ENCODE measurements around the gene HOXA11.

HOXA11 gene

DNA sequence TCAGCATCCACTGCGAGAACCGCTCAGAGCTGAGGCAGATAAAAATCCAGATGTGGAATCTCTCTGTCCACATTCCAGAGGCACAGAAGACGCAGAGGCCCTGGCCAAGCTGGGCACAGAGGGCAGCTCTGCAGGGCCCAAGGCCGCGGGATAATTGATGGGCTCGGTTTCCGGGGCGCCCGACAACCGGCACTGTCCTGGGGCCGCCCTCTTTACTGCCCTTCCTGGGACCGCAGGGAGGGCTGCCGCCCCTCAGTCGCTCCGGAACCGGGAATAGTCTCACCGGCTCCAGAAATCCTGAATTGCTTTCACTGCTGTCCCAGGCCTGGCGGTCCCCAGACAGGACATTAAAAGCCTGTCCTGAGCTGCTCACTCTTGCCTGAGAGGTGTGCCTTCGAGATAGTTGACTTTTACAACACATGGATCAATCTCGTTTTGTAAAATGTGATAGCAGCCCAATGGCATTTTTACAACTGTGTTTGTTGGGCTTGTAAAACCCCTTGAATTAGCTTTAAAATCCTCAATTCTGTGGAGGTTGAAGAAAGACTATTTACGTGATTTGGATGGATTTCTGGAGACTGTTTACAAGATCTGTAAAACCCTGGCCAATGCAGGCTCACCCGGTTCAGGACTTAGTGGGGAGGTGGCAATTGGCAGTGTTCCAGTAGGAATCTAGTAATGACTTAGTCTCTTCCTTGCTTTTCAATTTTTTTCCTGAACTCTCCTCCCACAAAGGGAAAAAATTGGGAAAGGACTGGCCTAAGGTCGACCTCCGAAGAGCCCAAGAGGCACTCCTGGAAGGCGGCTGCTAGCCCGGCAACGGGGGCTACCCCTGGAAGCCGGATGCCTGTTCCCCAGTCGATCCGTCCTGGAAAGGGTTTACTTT, 36.0 kb downstream of the HOXA11 start:
- H3K4me3 ChIP-seq (ENCODE audit: low read depth, low read length), result no peak overlapping the region
- TF ChIP-seq, protein P1, sequence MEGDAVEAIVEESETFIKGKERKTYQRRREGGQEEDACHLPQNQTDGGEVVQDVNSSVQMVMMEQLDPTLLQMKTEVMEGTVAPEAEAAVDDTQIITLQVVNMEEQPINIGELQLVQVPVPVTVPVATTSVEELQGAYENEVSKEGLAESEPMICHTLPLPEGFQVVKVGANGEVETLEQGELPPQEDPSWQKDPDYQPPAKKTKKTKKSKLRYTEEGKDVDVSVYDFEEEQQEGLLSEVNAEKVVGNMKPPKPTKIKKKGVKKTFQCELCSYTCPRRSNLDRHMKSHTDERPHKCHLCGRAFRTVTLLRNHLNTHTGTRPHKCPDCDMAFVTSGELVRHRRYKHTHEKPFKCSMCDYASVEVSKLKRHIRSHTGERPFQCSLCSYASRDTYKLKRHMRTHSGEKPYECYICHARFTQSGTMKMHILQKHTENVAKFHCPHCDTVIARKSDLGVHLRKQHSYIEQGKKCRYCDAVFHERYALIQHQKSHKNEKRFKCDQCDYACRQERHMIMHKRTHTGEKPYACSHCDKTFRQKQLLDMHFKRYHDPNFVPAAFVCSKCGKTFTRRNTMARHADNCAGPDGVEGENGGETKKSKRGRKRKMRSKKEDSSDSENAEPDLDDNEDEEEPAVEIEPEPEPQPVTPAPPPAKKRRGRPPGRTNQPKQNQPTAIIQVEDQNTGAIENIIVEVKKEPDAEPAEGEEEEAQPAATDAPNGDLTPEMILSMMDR (IDR thresholded peaks at IDR 0.05; ENCODE audit: control insufficient read depth, extremely low read depth, insufficient read depth), result no peak
- no peak for DNase-seq (ENCODE audit: low read depth)

DNA sequence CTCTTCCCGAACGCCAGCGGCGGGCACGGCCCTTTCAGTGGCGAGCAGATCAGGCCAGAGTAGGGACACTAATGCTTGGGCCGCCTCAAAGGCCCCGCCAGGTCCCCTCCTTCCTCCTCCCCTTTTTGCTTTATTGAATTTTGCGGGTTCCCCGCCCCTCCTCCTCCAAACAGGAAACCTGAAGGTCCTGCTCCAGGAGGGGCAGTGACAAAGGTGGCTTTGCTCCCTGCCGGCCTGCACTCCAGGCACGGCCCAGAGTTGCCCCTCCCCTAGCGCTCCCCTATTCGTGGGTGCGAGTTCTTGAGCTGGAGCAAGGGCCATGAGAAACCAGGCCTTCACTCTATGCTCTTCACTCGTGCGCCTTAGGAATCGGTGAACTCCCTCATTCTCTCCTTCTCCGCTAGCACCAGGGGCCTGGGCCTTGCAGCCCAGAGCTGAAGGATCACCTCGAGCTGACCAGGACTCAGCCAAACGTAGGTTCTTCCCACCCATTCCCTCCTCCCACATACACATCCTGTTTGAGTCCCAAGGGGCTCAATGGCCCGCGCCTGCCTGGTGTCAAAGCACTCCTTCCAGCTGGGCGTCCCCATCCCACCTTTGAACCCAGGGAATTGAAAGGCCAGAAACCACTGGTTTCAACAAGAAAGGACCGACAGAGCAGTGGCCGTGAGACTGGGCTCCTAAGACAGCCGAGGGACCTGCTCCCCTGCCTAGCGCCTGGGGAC, 36.8 kb downstream of the HOXA11 start:
- TF ChIP-seq, protein P1 (IDR thresholded peaks at IDR 0.05; ENCODE audit: control insufficient read depth, extremely low read depth, insufficient read depth), result no peak
- H3K4me3 ChIP-seq (ENCODE audit: low read depth, low read length), result no peak overlapping the region
- DNase-seq (ENCODE audit: low read depth), result no peak

DNA sequence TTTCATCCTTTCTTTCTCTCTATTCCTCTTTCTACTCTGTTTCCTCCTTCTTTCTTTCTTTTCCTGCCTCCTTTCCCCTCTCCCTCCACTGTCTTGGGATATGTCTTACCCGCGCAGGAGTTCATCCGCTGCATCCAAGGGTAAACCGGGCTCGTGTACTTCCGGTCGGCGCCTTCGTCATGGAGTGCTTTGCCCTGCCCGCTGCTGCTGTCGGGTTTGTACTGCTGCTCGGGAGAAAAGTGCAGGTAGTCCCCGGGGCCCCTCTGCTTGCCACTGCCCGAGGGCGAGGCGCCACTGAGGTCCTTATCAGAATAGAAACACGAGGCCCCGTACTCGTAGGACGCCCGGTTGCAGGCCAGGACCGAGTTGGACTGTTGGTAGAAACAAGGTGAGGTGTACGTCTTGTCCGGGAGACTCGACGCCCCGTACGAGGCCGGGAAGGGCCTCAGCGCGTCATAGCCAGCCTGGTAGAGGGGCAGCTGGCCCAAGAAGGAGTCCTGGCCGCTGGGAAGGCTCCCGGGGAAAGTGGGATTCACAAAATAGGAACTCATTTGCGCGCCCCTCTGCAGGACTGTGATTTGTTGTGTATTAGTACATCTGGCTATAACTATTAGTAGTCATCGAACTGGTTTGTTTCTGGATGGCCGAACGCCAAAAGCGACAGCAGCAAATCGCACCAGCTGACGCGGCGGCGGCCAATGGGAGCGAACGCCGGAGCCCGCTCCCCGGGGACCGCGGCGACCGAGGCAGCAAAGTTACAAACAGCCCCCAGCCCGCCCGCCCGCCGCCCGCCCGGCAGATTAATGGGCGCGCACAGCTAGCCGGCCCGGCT, 37.6 kb downstream of the HOXA11 start, which contains the start of gene HOXA6:
Gene HOXA6 (minus strand): TSS at position 576 of the 832 bp plus-strand sequence. CDS start 25 bp downstream, at position 551.
- TF ChIP-seq, protein P1 (IDR thresholded peaks at IDR 0.05; ENCODE audit: control insufficient read depth, extremely low read depth, insufficient read depth), result no peak
- no peak within 1 kb of the TSS for H3K4me3 ChIP-seq (ENCODE audit: low read depth, low read length)
- no peak for DNase-seq (ENCODE audit: low read depth)

DNA sequence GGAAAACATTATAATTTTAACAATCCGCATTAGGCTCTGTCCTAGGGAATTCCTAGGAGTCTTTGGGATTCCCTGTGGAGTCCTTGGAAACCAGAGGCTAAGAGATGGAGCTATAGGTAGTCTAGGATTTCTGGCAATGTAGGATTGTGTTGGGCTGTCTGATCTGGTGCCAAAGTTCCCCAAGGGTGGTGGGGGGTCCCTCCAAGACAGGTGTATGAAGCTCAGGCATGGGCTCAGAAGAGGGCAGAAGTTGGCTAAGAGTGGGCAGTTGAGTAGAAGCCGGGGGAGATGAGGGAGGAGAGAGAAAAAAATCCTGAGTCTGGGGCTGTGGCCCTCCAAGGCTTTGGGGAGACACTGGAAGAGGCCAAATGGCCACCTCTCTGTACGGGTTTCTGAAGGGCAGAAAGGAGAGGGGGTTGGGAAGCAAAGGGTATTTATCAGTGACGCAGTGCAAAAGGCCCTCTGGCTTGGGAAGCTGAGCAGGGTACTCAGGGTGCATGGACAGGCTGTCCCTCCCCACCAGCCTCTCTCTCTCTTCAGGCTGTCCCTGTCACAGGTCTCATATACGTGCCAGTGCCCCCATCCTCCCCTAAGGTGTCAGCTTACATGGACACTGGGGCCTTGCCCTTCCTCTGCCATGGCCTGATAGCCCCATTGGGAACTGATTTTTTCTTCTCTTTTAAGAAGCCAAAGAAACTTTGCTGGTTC, 38.4 kb downstream of the HOXA11 start:
- H3K4me3 ChIP-seq (ENCODE audit: low read depth, low read length), result no peak overlapping the region
- TF ChIP-seq, protein P1 (IDR thresholded peaks at IDR 0.05; ENCODE audit: control insufficient read depth, extremely low read depth, insufficient read depth), result no peak
- DNase-seq (ENCODE audit: low read depth), result no peak

DNA sequence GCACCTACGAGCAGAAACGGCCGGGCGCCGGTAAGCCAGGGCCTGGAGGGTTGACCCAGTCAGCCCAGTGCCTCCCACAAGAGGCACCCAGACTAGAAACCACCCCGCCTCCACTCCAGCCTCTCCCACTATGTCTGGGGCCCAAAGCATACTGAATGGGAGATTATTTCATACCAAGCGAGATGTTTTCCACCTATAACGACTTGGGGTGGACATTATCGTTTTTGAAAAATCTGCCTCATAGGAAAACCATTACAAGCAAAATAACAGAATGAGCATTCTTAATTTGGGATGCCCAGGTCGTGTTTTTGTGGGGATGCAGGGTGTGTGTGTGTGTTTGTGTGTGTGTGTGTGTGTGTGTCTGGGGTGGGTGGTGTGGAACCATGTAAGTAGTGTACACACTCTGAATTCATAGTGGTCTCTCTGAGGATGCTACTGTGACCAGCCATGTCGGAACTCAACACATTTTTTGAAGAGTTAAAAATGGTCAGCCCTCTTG, 39.1 kb downstream of the HOXA11 start:
- no peak overlapping the region for H3K4me3 ChIP-seq (ENCODE audit: low read depth, low read length)
- no peak for DNase-seq (ENCODE audit: low read depth)
- TF ChIP-seq, protein P1 (IDR thresholded peaks at IDR 0.05; ENCODE audit: control insufficient read depth, extremely low read depth, insufficient read depth), result no peak
